Bronchial epithelial cell (primary cell): ENCODE data around the gene FGF11. TPM values are rescaled to one million over a fixed set of nuclear protein-coding genes. Genes with fewer than 3 reads are reported as not detected.

Source experiments
- DNase-seq: peaks from one replicate; pipeline ENCODE4 v3.0.0-alpha.2; 2010; ENCODE audit warnings: low read depth
- FAIRE-seq: peaks from 2 replicates; lab custom pipeline; 2011; peaks lifted over from hg19 to GRCh38; lab: Jason Lieb, UNC
- H3K27me3 ChIP-seq: 2 replicates; pipeline ENCODE4 v1.5.1; 2011; ENCODE audit warnings: low read length; ENCODE audit not compliant: control insufficient read depth, insufficient read depth
- H3K36me3 ChIP-seq: 2 replicates; pipeline ENCODE4 v1.5.1; 2011; ENCODE audit warnings: low read length; ENCODE audit not compliant: control insufficient read depth, insufficient read depth
- H3K4me3 ChIP-seq: 2 replicates; pipeline ENCODE4 v1.5.1; 2011; ENCODE audit warnings: mild to moderate bottlenecking, low read depth, low read length, control low read depth
- CTCF ChIP-seq: IDR thresholded peaks from 2 replicates; pipeline ENCODE4 v1.5.1; 2011; ENCODE audit warnings: mild to moderate bottlenecking, moderate library complexity, low read length, control low read depth, inconsistent platforms; ENCODE audit not compliant: insufficient read depth, severe bottlenecking
- total RNA-seq: library from RNA; depleted of rRNA; stranded (reverse); fragments of >200 nt; gene quantifications from 2 replicates; pipeline ENCODE4 v1.2.1, GENCODE V29; 2014

Gene FGF11
- total RNA-seq, 1 donor from 2014 or later, result 12.4 TPM

- TF ChIP-seq CTCF, result no peak
- FAIRE-seq (no peak), DNase-seq (no peak)
- Histone ChIP-seq H3K27me3 (no peaks in the 10 kb centered on the region), H3K36me3 (no peaks in the 10 kb centered on the region), H3K4me3 (no peak within 1 kb of the TSS)
Measured at GRCh38 chr17:7428557-7428956, 10.8 kb upstream of the FGF11 start, which contains the start of gene SPEM3. Gene SPEM3 (plus strand): TSS chr17:7428857. CDS start chr17:7428903, 46 bp downstream.

DNA sequence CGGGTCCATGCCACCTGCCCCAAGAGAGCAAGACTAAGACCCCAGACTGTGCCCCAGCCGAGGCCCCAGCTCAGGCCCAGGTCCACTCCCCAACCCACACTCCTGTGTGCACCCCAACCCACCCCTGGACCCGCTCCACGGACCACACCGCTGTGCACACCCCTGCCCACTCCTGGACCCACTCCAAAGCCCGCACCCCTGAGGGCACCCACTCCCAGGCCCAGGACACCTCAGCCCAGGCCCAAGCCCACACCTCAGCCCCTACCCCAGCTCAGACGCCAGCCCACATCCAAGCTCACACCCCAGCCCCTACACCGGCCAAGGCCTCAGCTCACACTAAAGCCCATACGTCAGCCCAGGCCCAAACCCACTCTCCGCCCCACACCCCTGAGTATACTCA lies 9.6 kb upstream of the FGF11 start:
- H3K27me3 ChIP-seq, result no peaks in the 10 kb centered on the region
- FAIRE-seq (no peak), DNase-seq (no peak)
- TF ChIP-seq CTCF, result no peak
- H3K36me3 ChIP-seq, result no peaks in the 10 kb centered on the region
- H3K4me3 ChIP-seq, result no peak overlapping the region

- FAIRE-seq, result no peak
- Histone ChIP-seq H3K4me3 (no peak overlapping the region), H3K27me3 (no peaks in the 10 kb centered on the region), H3K36me3 (no peaks in the 10 kb centered on the region)
- no peak for TF ChIP-seq CTCF
- DNase-seq, result no peak
Measured at GRCh38 chr17:7431231-7431630, 8.1 kb upstream of the FGF11 start.

DNA sequence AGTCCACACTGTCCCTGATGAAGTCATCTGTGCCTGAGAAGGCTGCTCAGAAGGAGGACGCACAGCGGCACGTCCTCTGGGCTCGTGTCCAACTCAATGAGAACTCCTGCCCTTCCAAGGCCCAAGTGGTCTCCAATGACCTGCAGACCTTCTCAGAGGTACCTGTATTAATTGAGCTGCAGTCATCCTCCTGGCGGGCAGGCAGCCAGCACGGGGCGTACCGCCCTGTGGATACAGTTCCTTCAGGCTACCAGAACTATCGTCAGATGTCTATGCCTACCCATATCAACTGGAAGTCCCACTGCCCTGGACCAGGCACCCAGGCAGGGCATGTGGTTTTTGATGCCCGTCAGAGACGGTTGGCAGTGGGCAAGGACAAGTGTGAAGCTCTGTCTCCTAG lies 7.0 kb upstream of the FGF11 start:
- FAIRE-seq (no peak), DNase-seq (no peak)
- H3K27me3 ChIP-seq, result no peaks in the 10 kb centered on the region
- no peak for TF ChIP-seq CTCF
- no peak overlapping the region for H3K4me3 ChIP-seq
- H3K36me3 ChIP-seq, result no peaks in the 10 kb centered on the region

DNA sequence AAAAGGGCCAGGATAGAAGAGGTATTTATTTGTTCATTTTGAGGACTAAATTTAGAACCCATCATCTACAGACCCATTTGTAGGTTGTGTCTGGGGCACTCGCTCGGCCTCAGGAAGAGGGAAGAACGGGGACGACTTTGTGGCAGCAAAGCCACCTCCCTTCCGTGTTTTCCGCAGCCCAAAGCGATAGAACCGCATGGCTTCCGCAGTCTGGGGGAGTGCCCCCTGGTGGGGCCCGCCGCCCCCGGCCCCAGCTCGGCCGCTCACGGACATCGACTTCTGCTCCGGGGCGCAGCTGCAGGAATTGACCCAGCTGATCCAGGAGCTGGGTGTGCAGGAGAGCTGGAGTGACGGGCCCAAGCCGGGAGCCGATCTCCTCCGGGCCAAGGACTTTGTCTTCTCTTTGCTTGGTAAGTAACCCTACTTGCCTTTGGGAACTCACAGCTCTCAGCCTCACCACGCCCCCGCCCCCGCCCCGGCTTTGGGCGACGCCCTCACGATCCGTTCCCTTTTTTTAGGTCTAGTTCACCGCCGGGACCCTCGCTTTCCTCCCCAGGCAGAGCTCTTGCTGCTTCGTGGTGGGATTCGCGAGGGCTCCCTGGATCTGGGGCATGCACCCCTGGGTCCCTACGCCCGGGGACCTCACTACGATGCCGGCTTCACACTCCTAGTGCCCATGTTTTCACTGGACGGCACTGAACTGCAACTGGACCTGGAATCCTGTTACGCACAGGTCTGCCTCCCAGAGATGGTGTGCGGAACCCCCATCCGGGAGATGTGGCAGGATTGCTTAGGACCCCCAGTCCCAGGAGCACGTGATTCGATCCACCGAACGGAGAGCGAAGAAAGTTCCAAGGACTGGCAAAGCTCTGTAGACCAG lies 3.4 kb upstream of the FGF11 start:
- TF ChIP-seq CTCF, result peak; percentile 49
- Histone ChIP-seq H3K4me3 (peak overlapping the region; percentile 57), H3K36me3 (no peaks in the 10 kb centered on the region), H3K27me3 (no peaks in the 10 kb centered on the region)
- DNase-seq (peak; percentile 39), FAIRE-seq (no peak)
